Measurements from ENCODE around the gene SARDH. TPM values are rescaled to one million over a fixed set of nuclear protein-coding genes. Genes with fewer than 3 reads are reported as not detected.

SARDH gene
- total and polyA plus RNA-seq, 2 of the 13 experiments (the other 11 are each of a cell fraction or from before 2014, with no cell fraction given) = 11.6 to 34.9 TPM

DNA sequence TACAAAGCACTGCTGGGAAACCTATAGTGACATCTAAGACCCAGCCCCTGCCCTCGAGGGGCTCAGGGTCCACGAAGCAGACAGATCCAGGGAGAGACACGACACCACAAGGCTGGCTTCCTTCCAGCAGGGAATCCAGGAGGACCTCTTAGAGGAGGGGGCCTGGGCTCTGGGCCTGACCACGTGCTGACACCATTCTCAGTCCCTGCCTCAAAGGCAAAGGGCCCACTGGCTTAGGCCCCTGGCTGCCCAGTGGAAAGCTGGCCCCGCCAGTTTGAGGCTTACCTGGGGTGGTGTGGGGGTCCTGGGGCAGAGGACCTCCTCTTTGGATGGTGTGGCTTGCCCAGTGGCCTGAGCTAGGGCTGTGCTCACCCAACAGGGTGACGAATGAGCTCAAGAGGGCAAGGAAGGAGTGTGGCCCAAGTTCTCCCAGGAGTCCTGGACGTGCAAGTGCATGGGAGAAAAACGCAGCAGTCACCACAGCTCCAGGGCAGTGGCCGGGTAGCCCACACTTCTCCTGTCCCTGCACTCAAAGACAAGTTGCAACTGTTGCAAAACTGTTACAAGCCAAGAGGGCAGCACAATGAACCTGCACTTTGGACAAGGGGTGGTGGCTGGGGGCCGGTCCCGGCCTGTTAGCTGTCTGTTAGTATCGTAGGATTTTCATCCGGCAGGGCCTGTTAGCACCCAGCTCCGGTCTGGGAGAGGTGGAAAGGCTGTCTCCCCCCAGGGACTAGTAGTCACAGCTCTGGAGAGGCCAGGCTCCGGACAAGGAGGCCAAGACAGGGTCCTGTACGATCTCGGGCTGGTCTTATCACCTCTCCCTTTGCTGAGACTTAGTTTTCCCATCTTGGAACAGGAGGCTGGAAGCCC, 1.5 kb upstream of the SARDH start (continued):
- TF ChIP-seq NONO (IDR thresholded peaks at IDR 0.05) = no peak
- peak; percentile 88 for TF ChIP-seq NONO (CRISPR knock-in tag; conservative IDR thresholded peaks at IDR 0.05)
- TF ChIP-seq, protein P1, sequence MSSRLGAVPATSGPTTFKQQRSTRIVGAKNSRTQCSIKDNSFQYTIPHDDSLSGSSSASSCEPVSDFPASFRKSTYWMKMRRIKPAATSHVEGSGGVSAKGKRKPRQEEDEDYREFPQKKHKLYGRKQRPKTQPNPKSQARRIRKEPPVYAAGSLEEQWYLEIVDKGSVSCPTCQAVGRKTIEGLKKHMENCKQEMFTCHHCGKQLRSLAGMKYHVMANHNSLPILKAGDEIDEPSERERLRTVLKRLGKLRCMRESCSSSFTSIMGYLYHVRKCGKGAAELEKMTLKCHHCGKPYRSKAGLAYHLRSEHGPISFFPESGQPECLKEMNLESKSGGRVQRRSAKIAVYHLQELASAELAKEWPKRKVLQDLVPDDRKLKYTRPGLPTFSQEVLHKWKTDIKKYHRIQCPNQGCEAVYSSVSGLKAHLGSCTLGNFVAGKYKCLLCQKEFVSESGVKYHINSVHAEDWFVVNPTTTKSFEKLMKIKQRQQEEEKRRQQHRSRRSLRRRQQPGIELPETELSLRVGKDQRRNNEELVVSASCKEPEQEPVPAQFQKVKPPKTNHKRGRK (CRISPR knock-in tag; IDR thresholded peaks at IDR 0.05) = peak; percentile 16; the same call in 1 of the 2 replicates
- TF ChIP-seq, protein P2, sequence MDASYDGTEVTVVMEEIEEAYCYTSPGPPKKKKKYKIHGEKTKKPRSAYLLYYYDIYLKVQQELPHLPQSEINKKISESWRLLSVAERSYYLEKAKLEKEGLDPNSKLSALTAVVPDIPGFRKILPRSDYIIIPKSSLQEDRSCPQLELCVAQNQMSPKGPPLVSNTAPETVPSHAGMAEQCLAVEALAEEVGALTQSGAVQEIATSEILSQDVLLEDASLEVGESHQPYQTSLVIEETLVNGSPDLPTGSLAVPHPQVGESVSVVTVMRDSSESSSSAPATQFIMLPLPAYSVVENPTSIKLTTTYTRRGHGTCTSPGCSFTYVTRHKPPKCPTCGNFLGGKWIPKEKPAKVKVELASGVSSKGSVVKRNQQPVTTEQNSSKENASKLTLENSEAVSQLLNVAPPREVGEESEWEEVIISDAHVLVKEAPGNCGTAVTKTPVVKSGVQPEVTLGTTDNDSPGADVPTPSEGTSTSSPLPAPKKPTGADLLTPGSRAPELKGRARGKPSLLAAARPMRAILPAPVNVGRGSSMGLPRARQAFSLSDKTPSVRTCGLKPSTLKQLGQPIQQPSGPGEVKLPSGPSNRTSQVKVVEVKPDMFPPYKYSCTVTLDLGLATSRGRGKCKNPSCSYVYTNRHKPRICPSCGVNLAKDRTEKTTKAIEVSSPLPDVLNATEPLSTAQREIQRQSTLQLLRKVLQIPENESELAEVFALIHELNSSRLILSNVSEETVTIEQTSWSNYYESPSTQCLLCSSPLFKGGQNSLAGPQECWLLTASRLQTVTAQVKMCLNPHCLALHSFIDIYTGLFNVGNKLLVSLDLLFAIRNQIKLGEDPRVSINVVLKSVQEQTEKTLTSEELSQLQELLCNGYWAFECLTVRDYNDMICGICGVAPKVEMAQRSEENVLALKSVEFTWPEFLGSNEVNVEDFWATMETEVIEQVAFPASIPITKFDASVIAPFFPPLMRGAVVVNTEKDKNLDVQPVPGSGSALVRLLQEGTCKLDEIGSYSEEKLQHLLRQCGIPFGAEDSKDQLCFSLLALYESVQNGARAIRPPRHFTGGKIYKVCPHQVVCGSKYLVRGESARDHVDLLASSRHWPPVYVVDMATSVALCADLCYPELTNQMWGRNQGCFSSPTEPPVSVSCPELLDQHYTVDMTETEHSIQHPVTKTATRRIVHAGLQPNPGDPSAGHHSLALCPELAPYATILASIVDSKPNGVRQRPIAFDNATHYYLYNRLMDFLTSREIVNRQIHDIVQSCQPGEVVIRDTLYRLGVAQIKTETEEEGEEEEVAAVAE (CRISPR knock-in tag; IDR thresholded peaks at IDR 0.05; ENCODE audit: borderline replicate concordance) = peak; percentile 79; the same call in 1 of the 2 replicates
- TF ChIP-seq ZNF124 (CRISPR knock-in tag; IDR thresholded peaks at IDR 0.05) = peak; percentile 36; the same call in 1 of the 2 replicates
- peak; percentile 95 for TF ChIP-seq ZNF292 (CRISPR knock-in tag; IDR thresholded peaks at IDR 0.05; ENCODE audit: borderline replicate concordance, low read depth)
- TF ChIP-seq ZFP37 (CRISPR knock-in tag; IDR thresholded peaks at IDR 0.05; ENCODE audit: borderline replicate concordance) = no peak
- TF ChIP-seq JUNB (CRISPR knock-in tag; IDR thresholded peaks at IDR 0.05; ENCODE audit: borderline replicate concordance) = no peak
- TF ChIP-seq PHF8 (CRISPR knock-in tag; IDR thresholded peaks at IDR 0.05) = peak; percentile 70
- no peak; the same call in 1 of the 2 replicates for TF ChIP-seq MIER3 (CRISPR knock-in tag; IDR thresholded peaks at IDR 0.05; ENCODE audit: borderline replicate concordance)
- peak; percentile 79 for TF ChIP-seq ZNF792 (CRISPR knock-in tag; IDR thresholded peaks at IDR 0.05)
- peak; percentile 61 for TF ChIP-seq U2AF1 (optimal IDR thresholded peaks at IDR 0.05; ENCODE audit: low read depth, low read length)
- TF ChIP-seq XBP1 (CRISPR knock-in tag; IDR thresholded peaks at IDR 0.05) = no peak
- peak; percentile 76 for TF ChIP-seq TARDBP (CRISPR knock-in tag; IDR thresholded peaks at IDR 0.05)
- TF ChIP-seq, protein P3, sequence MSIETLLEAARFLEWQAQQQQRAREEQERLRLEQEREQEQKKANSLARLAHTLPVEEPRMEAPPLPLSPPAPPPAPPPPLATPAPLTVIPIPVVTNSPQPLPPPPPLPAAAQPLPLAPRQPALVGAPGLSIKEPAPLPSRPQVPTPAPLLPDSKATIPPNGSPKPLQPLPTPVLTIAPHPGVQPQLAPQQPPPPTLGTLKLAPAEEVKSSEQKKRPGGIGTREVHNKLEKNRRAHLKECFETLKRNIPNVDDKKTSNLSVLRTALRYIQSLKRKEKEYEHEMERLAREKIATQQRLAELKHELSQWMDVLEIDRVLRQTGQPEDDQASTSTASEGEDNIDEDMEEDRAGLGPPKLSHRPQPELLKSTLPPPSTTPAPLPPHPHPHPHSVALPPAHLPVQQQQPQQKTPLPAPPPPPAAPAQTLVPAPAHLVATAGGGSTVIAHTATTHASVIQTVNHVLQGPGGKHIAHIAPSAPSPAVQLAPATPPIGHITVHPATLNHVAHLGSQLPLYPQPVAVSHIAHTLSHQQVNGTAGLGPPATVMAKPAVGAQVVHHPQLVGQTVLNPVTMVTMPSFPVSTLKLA (IDR thresholded peaks at IDR 0.05) = no peak
- peak; percentile 62; the same call in 1 of the 2 replicates for TF ChIP-seq TBX2 (CRISPR knock-in tag; IDR thresholded peaks at IDR 0.05; ENCODE audit: borderline replicate concordance)
- no peak for TF ChIP-seq CHD4 (IDR thresholded peaks at IDR 0.05; ENCODE audit: borderline replicate concordance, low read length)
- peak; percentile 39; the same call in 1 of the 2 replicates for TF ChIP-seq SP2 (CRISPR knock-in tag; IDR thresholded peaks at IDR 0.05)
- TF ChIP-seq ZBTB21 (CRISPR knock-in tag; IDR thresholded peaks at IDR 0.05) = peak; percentile 29; the same call in 1 of the 2 replicates
- TF ChIP-seq, protein P4, sequence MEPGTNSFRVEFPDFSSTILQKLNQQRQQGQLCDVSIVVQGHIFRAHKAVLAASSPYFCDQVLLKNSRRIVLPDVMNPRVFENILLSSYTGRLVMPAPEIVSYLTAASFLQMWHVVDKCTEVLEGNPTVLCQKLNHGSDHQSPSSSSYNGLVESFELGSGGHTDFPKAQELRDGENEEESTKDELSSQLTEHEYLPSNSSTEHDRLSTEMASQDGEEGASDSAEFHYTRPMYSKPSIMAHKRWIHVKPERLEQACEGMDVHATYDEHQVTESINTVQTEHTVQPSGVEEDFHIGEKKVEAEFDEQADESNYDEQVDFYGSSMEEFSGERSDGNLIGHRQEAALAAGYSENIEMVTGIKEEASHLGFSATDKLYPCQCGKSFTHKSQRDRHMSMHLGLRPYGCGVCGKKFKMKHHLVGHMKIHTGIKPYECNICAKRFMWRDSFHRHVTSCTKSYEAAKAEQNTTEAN (CRISPR knock-in tag; conservative IDR thresholded peaks at IDR 0.05) = peak; percentile 51; the same call in 1 of the 2 replicates
